Mesendoderm (in vitro differentiated cells): ENCODE data around the gene TWNK. TPM values are rescaled to one million over a fixed set of nuclear protein-coding genes. Genes with fewer than 3 reads are reported as not detected.

ENCODE experiments used
- DNase-seq: peaks from one replicate; pipeline ENCODE4 v3.0.0; 2013
- H2AK5ac ChIP-seq: 2 replicates; pipeline ENCODE4 v1.6.1; 2013; ENCODE audit warnings: low read length, inconsistent platforms
- H2BK120ac ChIP-seq: 2 replicates; pipeline ENCODE4 v1.6.1; 2013; ENCODE audit warnings: low read depth, mild to moderate bottlenecking, low read length, moderate library complexity, mixed read lengths
- H2BK15ac ChIP-seq: replicated peaks from 2 replicates; pipeline ENCODE4 v1.6.1; 2013; ENCODE audit warnings: low read depth, mild to moderate bottlenecking, moderate library complexity
- H2BK5ac ChIP-seq: 2 replicates; pipeline ENCODE4 v1.6.1; 2013; ENCODE audit warnings: low read length, inconsistent platforms
- H3K18ac ChIP-seq: 2 replicates; pipeline ENCODE4 v1.6.1; 2013; ENCODE audit warnings: mild to moderate bottlenecking, low read length, mixed read lengths
- H3K23ac ChIP-seq: one replicate; pipeline ENCODE4 v1.6.1; 2013; ENCODE audit warnings: low read length
- H3K27ac ChIP-seq: 2 replicates; pipeline ENCODE4 v1.5.1; 2013; ENCODE audit warnings: low read depth, mild to moderate bottlenecking, inconsistent platforms, low read length, moderate library complexity
- H3K27me3 ChIP-seq: 2 replicates; pipeline ENCODE4 v1.6.1; 2013; ENCODE audit warnings: low read length, control low read depth, mild to moderate bottlenecking, inconsistent platforms; ENCODE audit not compliant: insufficient read depth, poor library complexity
- H3K36me3 ChIP-seq: 2 replicates; pipeline ENCODE4 v1.6.1; 2013; ENCODE audit warnings: low read length, inconsistent platforms; ENCODE audit not compliant: control insufficient read depth, insufficient read depth
- H3K4ac ChIP-seq: one replicate; pipeline ENCODE4 v1.6.1; 2013; ENCODE audit warnings: low read depth, mild to moderate bottlenecking, low read length, moderate library complexity
- H3K4me1 ChIP-seq: 2 replicates; pipeline ENCODE4 v1.6.1; 2013; ENCODE audit warnings: low read depth, low read length, inconsistent platforms; ENCODE audit not compliant: control insufficient read depth
- H3K4me2 ChIP-seq: 2 replicates; pipeline ENCODE4 v1.6.1; 2013; ENCODE audit warnings: low read length
- H3K4me3 ChIP-seq: 2 replicates; pipeline ENCODE4 v1.5.1; 2013; ENCODE audit warnings: mild to moderate bottlenecking, low read length
- H3K56ac ChIP-seq: one replicate; pipeline ENCODE4 v1.6.1; 2013; ENCODE audit warnings: low read length
- H3K79me1 ChIP-seq: 2 replicates; pipeline ENCODE4 v1.6.1; 2013; ENCODE audit warnings: low read length, inconsistent platforms
- H3K79me2 ChIP-seq: 2 replicates; pipeline ENCODE4 v1.6.1; 2013; ENCODE audit warnings: mild to moderate bottlenecking, low read length; ENCODE audit not compliant: control insufficient read depth, insufficient read depth
- H3K9ac ChIP-seq: 2 replicates; pipeline ENCODE4 v1.6.1; 2013; ENCODE audit warnings: low read length, inconsistent platforms
- H4K5ac ChIP-seq: one replicate; pipeline ENCODE4 v1.6.1; 2013; ENCODE audit warnings: low read length
- H4K8ac ChIP-seq: one replicate; pipeline ENCODE4 v1.6.1; 2013; ENCODE audit warnings: low read depth, mild to moderate bottlenecking, control low read depth, low read length, moderate library complexity
- WGBS: extraction: QIAGEN DNeasy Blood & Tissue Kit; methylation state at CpG from one replicate; pipeline ENCODE4 v1.1.7; 2013; ENCODE audit warnings: low lambda C conversion rate, missing lambda C conversion rate; ENCODE audit not compliant: insufficient coverage; ENCODE audit errors: extremely low coverage; 5-methylcytosine and 5-hydroxymethylcytosine counted together
- polyA plus RNA-seq, 2 experiments: library from polyadenylated mRNA; stranded (reverse); fragments of 200-250 nt; gene quantifications; one replicate each; pipeline ENCODE4 v1.2.3, GENCODE V29; 2013

Gene TWNK
- polyA plus RNA-seq (2013, experiment 1 of 2): 20.1 TPM
- 19.7 TPM for polyA plus RNA-seq (2013, experiment 2 of 2)

GRCh38 chr10:100986952-100987684, at the start of gene TWNK, which contains the start of gene MRPL43:
Gene TWNK (plus strand): TSS chr10:100987543. CDS start chr10:100988211, 668 bp downstream.
Gene MRPL43 (minus strand): TSS chr10:100987497. CDS start chr10:100987443, 54 bp downstream.
- peaks cover 36% of the 10 kb centered on the region for H3K79me2 ChIP-seq
- H3K4ac ChIP-seq: peak within 1 kb of the TSS; percentile 24
- H3K23ac ChIP-seq: peak within 1 kb of the TSS; percentile 80
- H3K27ac ChIP-seq: peak within 1 kb of the TSS; percentile 90
- H3K9ac ChIP-seq: peak within 1 kb of the TSS; percentile 100
- H2BK15ac ChIP-seq: no peak within 1 kb of the TSS
- H2AK5ac ChIP-seq: peak within 1 kb of the TSS; percentile 99
- H3K4me3 ChIP-seq: peak within 1 kb of the TSS; percentile 100
- H4K5ac ChIP-seq: no peak within 1 kb of the TSS
- peak within 1 kb of the TSS; percentile 16 for H3K18ac ChIP-seq
- WGBS: no CpG with 5 or more reads among the region's 75 CpGs
- no peak within 1 kb of the TSS for H2BK120ac ChIP-seq
- no peaks in the 10 kb centered on the region for H3K27me3 ChIP-seq
- peak within 1 kb of the TSS; percentile 99 for H3K4me2 ChIP-seq
- peaks cover 11% of the 10 kb centered on the region for H3K36me3 ChIP-seq
- H3K4me1 ChIP-seq: peaks cover 6% of the 10 kb centered on the region
- H3K79me1 ChIP-seq: peaks cover 27% of the 10 kb centered on the region
- DNase-seq: peak; percentile 92
- peak within 1 kb of the TSS; percentile 91 for H2BK5ac ChIP-seq
- peak within 1 kb of the TSS; percentile 100 for H3K56ac ChIP-seq
- H4K8ac ChIP-seq: no peak within 1 kb of the TSS

GRCh38 chr10:100939763-100940344, 47.5 kb upstream of the TWNK start:
- H3K9ac ChIP-seq: no peak overlapping the region
- no peaks in the 10 kb centered on the region for H3K36me3 ChIP-seq
- no peak overlapping the region for H4K8ac ChIP-seq
- H3K4me3 ChIP-seq: no peak overlapping the region
- no peak overlapping the region for H2AK5ac ChIP-seq
- no peak for DNase-seq
- no peaks in the 10 kb centered on the region for H3K4me1 ChIP-seq
- H3K27ac ChIP-seq: no peak overlapping the region
- no peak overlapping the region for H3K23ac ChIP-seq
- H3K18ac ChIP-seq: no peak overlapping the region
- H3K79me1 ChIP-seq: no peaks in the 10 kb centered on the region
- H3K79me2 ChIP-seq: no peaks in the 10 kb centered on the region
- H3K4ac ChIP-seq: no peak overlapping the region
- H3K27me3 ChIP-seq: no peaks in the 10 kb centered on the region
- no peak overlapping the region for H3K56ac ChIP-seq
- no peak overlapping the region for H2BK120ac ChIP-seq
- H2BK5ac ChIP-seq: no peak overlapping the region
- no peak overlapping the region for H4K5ac ChIP-seq
- no peak overlapping the region for H3K4me2 ChIP-seq
- H2BK15ac ChIP-seq: no peak overlapping the region

DNA sequence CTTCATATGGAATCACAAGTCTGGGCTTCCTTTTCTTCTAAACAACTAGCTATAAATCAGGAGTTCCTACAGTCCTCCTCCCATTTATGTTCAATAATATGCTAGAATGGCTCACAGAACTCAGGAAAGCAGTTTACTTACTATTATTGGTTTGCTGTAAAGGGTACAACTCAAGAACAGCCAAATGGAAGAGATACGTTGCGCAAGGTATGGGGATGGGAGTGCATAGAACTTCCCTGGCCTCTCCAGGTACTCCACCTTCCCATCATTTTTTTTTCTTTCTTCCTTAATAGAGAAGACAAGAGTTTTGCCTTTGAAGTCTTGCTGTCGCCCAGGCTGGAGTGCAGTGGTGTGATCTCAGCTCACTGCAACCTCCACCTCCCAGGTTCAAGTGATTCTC, 45.1 kb upstream of the TWNK start:
- H2BK5ac ChIP-seq: no peak overlapping the region
- no peak for DNase-seq
- no peaks in the 10 kb centered on the region for H3K36me3 ChIP-seq
- no peak overlapping the region for H3K4me3 ChIP-seq
- H3K9ac ChIP-seq: no peak overlapping the region
- H2BK15ac ChIP-seq: no peak overlapping the region
- no peak overlapping the region for H3K4ac ChIP-seq
- no peaks in the 10 kb centered on the region for H3K27me3 ChIP-seq
- H3K4me2 ChIP-seq: no peak overlapping the region
- no peak overlapping the region for H4K8ac ChIP-seq
- H3K18ac ChIP-seq: no peak overlapping the region
- no peak overlapping the region for H3K56ac ChIP-seq
- H3K23ac ChIP-seq: no peak overlapping the region
- no peak overlapping the region for H2AK5ac ChIP-seq
- no peak overlapping the region for H4K5ac ChIP-seq
- no peaks in the 10 kb centered on the region for H3K79me1 ChIP-seq
- no peak overlapping the region for H2BK120ac ChIP-seq
- no peak overlapping the region for H3K27ac ChIP-seq
- no peaks in the 10 kb centered on the region for H3K79me2 ChIP-seq
- WGBS: no CpG with 5 or more reads among the region's 3 CpGs
- no peaks in the 10 kb centered on the region for H3K4me1 ChIP-seq

DNA sequence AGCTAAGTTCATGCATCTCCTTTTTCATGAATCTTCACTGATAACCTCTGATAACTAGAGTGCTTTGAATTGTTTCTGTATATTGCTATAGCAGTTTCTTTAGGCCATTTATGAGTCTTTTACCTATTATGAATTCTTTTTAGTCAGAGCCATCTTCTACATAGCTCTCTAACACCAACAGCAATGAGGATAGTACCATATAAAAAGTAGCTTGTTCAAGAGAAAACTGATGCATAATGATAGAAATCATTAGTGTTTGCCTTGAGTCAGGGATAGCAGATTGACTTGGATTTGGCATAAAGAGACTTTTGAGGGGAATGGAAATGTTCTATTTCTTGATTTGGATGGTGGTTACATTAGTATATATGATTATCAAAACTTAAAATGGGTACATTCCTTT, 43.8 kb upstream of the TWNK start:
- Histone ChIP-seq H3K23ac (no peak overlapping the region), H3K4me1 (no peaks in the 10 kb centered on the region), H3K36me3 (no peaks in the 10 kb centered on the region), H3K27me3 (no peaks in the 10 kb centered on the region), H2BK15ac (no peak overlapping the region), H3K27ac (no peak overlapping the region), H3K4me3 (no peak overlapping the region), H3K9ac (no peak overlapping the region), H3K56ac (no peak overlapping the region), H4K8ac (no peak overlapping the region), H3K4me2 (no peak overlapping the region), H3K79me2 (no peaks in the 10 kb centered on the region), H4K5ac (no peak overlapping the region), H2AK5ac (no peak overlapping the region), H2BK120ac (no peak overlapping the region), H2BK5ac (no peak overlapping the region), H3K79me1 (no peaks in the 10 kb centered on the region), H3K4ac (no peak overlapping the region), H3K18ac (no peak overlapping the region)
- no peak for DNase-seq

GRCh38 chr10:100945754-100946153, 41.6 kb upstream of the TWNK start:
- Histone ChIP-seq H3K4me1 (no peaks in the 10 kb centered on the region), H3K79me2 (no peaks in the 10 kb centered on the region), H3K27ac (no peak overlapping the region), H3K79me1 (no peaks in the 10 kb centered on the region), H4K5ac (no peak overlapping the region), H3K23ac (no peak overlapping the region), H2BK120ac (no peak overlapping the region), H3K4me3 (no peak overlapping the region), H3K36me3 (peaks cover 2% of the 10 kb centered on the region), H3K18ac (no peak overlapping the region), H2AK5ac (no peak overlapping the region), H3K4me2 (no peak overlapping the region), H4K8ac (no peak overlapping the region), H3K4ac (no peak overlapping the region), H2BK15ac (no peak overlapping the region), H2BK5ac (no peak overlapping the region), H3K9ac (no peak overlapping the region), H3K27me3 (no peaks in the 10 kb centered on the region), H3K56ac (no peak overlapping the region)
- DNase-seq: no peak

DNA sequence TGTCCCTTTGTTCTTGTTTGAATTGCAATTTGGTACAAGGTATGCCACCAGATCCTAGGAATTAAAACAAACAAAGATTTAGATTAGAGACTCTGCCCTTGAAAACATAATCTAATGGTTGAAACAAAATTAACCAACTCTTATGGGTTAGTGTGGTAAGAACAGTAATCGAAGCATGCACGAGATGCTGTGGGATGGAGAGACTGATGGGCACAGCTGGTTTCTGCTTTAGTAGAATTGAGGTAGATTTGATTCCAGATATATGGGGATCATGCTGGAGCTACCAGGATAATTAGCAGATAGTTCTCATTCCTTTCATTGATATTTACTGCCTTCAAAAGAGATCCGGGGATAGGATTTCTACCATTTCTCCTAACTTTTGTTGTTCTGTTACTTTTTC, 38.4 kb upstream of the TWNK start:
- H4K5ac ChIP-seq: no peak overlapping the region
- peaks cover 2% of the 10 kb centered on the region for H3K36me3 ChIP-seq
- H3K79me1 ChIP-seq: no peaks in the 10 kb centered on the region
- no peak overlapping the region for H2BK5ac ChIP-seq
- H2AK5ac ChIP-seq: no peak overlapping the region
- no peak for DNase-seq
- no peak overlapping the region for H3K23ac ChIP-seq
- no peak overlapping the region for H3K4me2 ChIP-seq
- H3K4me1 ChIP-seq: no peaks in the 10 kb centered on the region
- H3K18ac ChIP-seq: no peak overlapping the region
- no peaks in the 10 kb centered on the region for H3K79me2 ChIP-seq
- no peaks in the 10 kb centered on the region for H3K27me3 ChIP-seq
- H3K4ac ChIP-seq: no peak overlapping the region
- no CpG with 5 or more reads among the region's 3 CpGs for WGBS
- H2BK15ac ChIP-seq: no peak overlapping the region
- no peak overlapping the region for H4K8ac ChIP-seq
- no peak overlapping the region for H3K9ac ChIP-seq
- no peak overlapping the region for H3K56ac ChIP-seq
- no peak overlapping the region for H3K27ac ChIP-seq
- no peak overlapping the region for H2BK120ac ChIP-seq
- no peak overlapping the region for H3K4me3 ChIP-seq
